HEK293 (cell line): ENCODE measurements around the gene TLCD2.
"Not testable (repeated sequence)": the region's sequence is repeated elsewhere in the genome, so short reads cannot be mapped to it uniquely, and the experiment has no call there.

Experiments
- CTCF ChIA-PET: fragments of 350-600 bp; formaldehyde crosslinking; extraction: SDS; loops from one replicate; lab custom pipeline; 2021; ENCODE audit warnings: antibody characterized with exemption; lab: Yijun Ruan, JAX
- POLR2A ChIA-PET: fragments of 300-600 bp; formaldehyde crosslinking; extraction: SDS; loops from one replicate; lab custom pipeline; 2020; ENCODE audit warnings: antibody characterized with exemption, inconsistent platforms; lab: Yijun Ruan, JAX
- H3K27ac ChIP-seq: fragments of 200-500 bp; sonication (Bioruptor generic); 2 replicates; pipeline ENCODE4 v1.5.1; 2014; ENCODE audit warnings: low read depth, low read length, control low read depth, inconsistent platforms; ENCODE audit errors: extremely low read depth
- H3K36me3 ChIP-seq, 2 experiments: fragments of 200-500 bp in 1 of 2; sonication (Bioruptor generic) in 1 of 2; 1 replicate in 1 of 2; 2 replicates in 1 of 2; pipeline ENCODE4 v1.5.1; 2014 to 2017; ENCODE audit warnings: inconsistent platforms in 2 of 2, low read length in 2 of 2; ENCODE audit not compliant: control insufficient read depth in 2 of 2, insufficient read depth in 1 of 2
- H3K4me1 ChIP-seq: fragments of 200-500 bp; sonication (Bioruptor generic); 2 replicates; pipeline ENCODE4 v1.5.1; 2014; ENCODE audit warnings: mild to moderate bottlenecking, low read length, inconsistent platforms; ENCODE audit not compliant: control insufficient read depth, insufficient read depth
- H3K4me3 ChIP-seq: 2 replicates; pipeline ENCODE4 v1.5.1; 2011; ENCODE audit warnings: low read depth, mild to moderate bottlenecking, control low read depth, low read length, moderate library complexity
- H3K9me3 ChIP-seq: fragments of 200-500 bp; sonication (Bioruptor generic); 2 replicates; pipeline ENCODE4 v1.5.1; 2014; ENCODE audit warnings: low read depth, low read length, inconsistent platforms; ENCODE audit not compliant: control insufficient read depth, insufficient read depth
- CTCF ChIP-seq: fragments of 450-650 bp; formaldehyde crosslinking; IDR thresholded peaks from 2 replicates; pipeline ENCODE4 v1.5.1; 2016; ENCODE audit warnings: missing biosample characterization, missing genetic modification characterization
- EGR2 ChIP-seq: fragments of 450-650 bp; formaldehyde crosslinking; IDR thresholded peaks from 2 replicates; pipeline ENCODE4 v1.5.1; 2016; ENCODE audit warnings: low read depth, missing biosample characterization, missing genetic modification characterization
- SALL2 ChIP-seq: fragments of 450-650 bp; formaldehyde crosslinking; IDR thresholded peaks from 2 replicates; pipeline ENCODE4 v1.5.0; 2017; ENCODE audit warnings: missing biosample characterization, mild to moderate bottlenecking, missing genetic modification characterization, borderline replicate concordance
- SCRT2 ChIP-seq: fragments of 450-650 bp; formaldehyde crosslinking; IDR thresholded peaks from 2 replicates; pipeline ENCODE4 v1.5.1; 2016; ENCODE audit warnings: missing biosample characterization, missing genetic modification characterization
- SP7 ChIP-seq: fragments of 450-650 bp; formaldehyde crosslinking; IDR thresholded peaks from 2 replicates; pipeline ENCODE4 v1.5.1; 2016; ENCODE audit warnings: missing biosample characterization, missing genetic modification characterization
- TSHZ1 ChIP-seq: fragments of 450-650 bp; formaldehyde crosslinking; IDR thresholded peaks from 2 replicates; pipeline ENCODE4 v1.5.1; 2016; ENCODE audit warnings: missing biosample characterization, missing genetic modification characterization, borderline replicate concordance
- YY2 ChIP-seq: fragments of 450-650 bp; formaldehyde crosslinking; IDR thresholded peaks from 2 replicates; pipeline ENCODE4 v1.5.1; 2016; ENCODE audit warnings: missing biosample characterization, missing genetic modification characterization
- ZBTB6 ChIP-seq: fragments of 450-650 bp; formaldehyde crosslinking; IDR thresholded peaks from 2 replicates; pipeline ENCODE4 v1.5.1; 2017; ENCODE audit warnings: missing biosample characterization, missing genetic modification characterization
- ZBTB7A ChIP-seq: fragments of 450-650 bp; formaldehyde crosslinking; IDR thresholded peaks from 2 replicates; pipeline ENCODE4 v1.5.1; 2016; ENCODE audit warnings: low read depth, missing biosample characterization, missing genetic modification characterization
- ZFHX2 ChIP-seq: fragments of 450-650 bp; formaldehyde crosslinking; conservative IDR thresholded peaks from 2 replicates; pipeline ENCODE4 v1.5.1; 2016; ENCODE audit warnings: missing biosample characterization, missing genetic modification characterization
- ZNF121 ChIP-seq: fragments of 450-650 bp; formaldehyde crosslinking; IDR thresholded peaks from 2 replicates; pipeline ENCODE4 v1.5.1; 2016; ENCODE audit warnings: missing biosample characterization, missing genetic modification characterization
- ZNF138 ChIP-seq: fragments of 450-650 bp; formaldehyde crosslinking; IDR thresholded peaks from 2 replicates; pipeline ENCODE4 v1.5.1; 2016; ENCODE audit warnings: missing biosample characterization, missing genetic modification characterization, borderline replicate concordance
- ZNF335 ChIP-seq: fragments of 450-650 bp; formaldehyde crosslinking; conservative IDR thresholded peaks from 2 replicates; pipeline ENCODE4 v1.5.1; 2016; ENCODE audit warnings: missing biosample characterization, missing genetic modification characterization
- ZNF394 ChIP-seq: fragments of 450-650 bp; formaldehyde crosslinking; IDR thresholded peaks from 2 replicates; pipeline ENCODE4 v1.5.1; 2016; ENCODE audit warnings: missing biosample characterization, missing genetic modification characterization, mild to moderate bottlenecking, moderate library complexity, borderline replicate concordance
- ZNF416 ChIP-seq: fragments of 450-650 bp; formaldehyde crosslinking; IDR thresholded peaks from 2 replicates; pipeline ENCODE4 v1.5.1; 2016; ENCODE audit warnings: missing biosample characterization, missing genetic modification characterization
- ZNF426 ChIP-seq: fragments of 450-650 bp; formaldehyde crosslinking; IDR thresholded peaks from 2 replicates; pipeline ENCODE4 v1.5.1; 2017; ENCODE audit warnings: missing biosample characterization, missing genetic modification characterization, mild to moderate bottlenecking, inconsistent platforms, moderate library complexity
- ZNF473 ChIP-seq: fragments of 450-650 bp; formaldehyde crosslinking; IDR thresholded peaks from 2 replicates; pipeline ENCODE4 v1.5.1; 2017; ENCODE audit warnings: missing biosample characterization, missing genetic modification characterization
- ZNF514 ChIP-seq: fragments of 450-650 bp; formaldehyde crosslinking; IDR thresholded peaks from 2 replicates; pipeline ENCODE4 v1.5.1; 2016; ENCODE audit warnings: missing biosample characterization, missing genetic modification characterization
- ZSCAN4 ChIP-seq: fragments of 450-650 bp; formaldehyde crosslinking; IDR thresholded peaks from 2 replicates; pipeline ENCODE4 v1.5.1; 2017; ENCODE audit warnings: missing biosample characterization, missing genetic modification characterization
- TF ChIP-seq, protein P1 (sequence below): fragments of 450-650 bp; formaldehyde crosslinking; IDR thresholded peaks from 2 replicates; pipeline ENCODE4 v1.5.1; 2016; ENCODE audit warnings: missing biosample characterization, missing genetic modification characterization

Gene TLCD2

GRCh38 chr17:1708791-1709346, 1.3 kb downstream of the TLCD2 start:
- CTCF ChIA-PET = interaction anchor here (0.5 to 1.4 kb wide), 2 partner anchors 60 to 75 kb away, joined by 3 to 4 read pairs; no protein-coding TSS in a partner anchor
- POLR2A ChIA-PET = not testable (repeated sequence)

DNA sequence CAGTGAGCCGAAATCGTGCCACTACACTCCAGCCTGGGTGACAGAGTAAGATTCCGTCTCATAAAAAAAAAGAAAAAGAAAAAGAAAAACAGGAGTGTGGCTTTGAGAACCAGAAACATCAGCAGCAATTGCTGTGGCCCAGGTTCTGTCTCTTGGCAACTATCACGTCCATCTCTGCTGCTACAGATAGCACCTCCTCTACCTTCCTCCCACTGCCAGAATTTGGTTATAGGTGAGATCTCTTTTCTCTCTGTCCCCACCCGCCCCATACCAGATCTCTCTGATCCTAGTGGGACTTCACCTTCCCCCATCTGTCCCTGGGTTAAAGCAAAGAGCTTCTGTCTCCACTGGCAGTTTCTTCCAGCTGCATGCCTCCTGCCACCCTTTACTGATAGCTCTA, 3.1 kb downstream of the TLCD2 start:
- Histone ChIP-seq H3K27ac (no peak overlapping the region), H3K4me3 (no peak overlapping the region), H3K9me3 (no peaks in the 10 kb centered on the region), H3K4me1 (peaks cover 3% of the 10 kb centered on the region; the same call in 1 of the 2 replicates), H3K36me3 (peaks cover 0 to 5% of the 10 kb centered on the region in 2 experiments; a peak in 1 of 3 replicates)
- ChIA-PET CTCF (interaction anchor here (0.6 kb wide), 1 partner anchor 14 kb away, joined by 3 read pairs; no protein-coding TSS in a partner anchor), POLR2A (interaction anchor here (0.6 to 1.9 kb wide), 2 partner anchors 9 to 16 kb away, joined by 7 to 9 read pairs; no protein-coding TSS in a partner anchor)
- TF ChIP-seq SALL2 (tag by site-specific recombination) = no peak
- TF ChIP-seq ZNF121 (tag by site-specific recombination) = no peak
- TF ChIP-seq ZNF394 (tag by site-specific recombination) = no peak
- no peak for TF ChIP-seq ZNF426 (tag by site-specific recombination)
- TF ChIP-seq ZSCAN4 (tag by site-specific recombination) = no peak
- TF ChIP-seq TSHZ1 (tag by site-specific recombination) = no peak

More at GRCh38 chr17:1708791-1709346, 1.3 kb downstream of the TLCD2 start:
- H3K4me1 ChIP-seq, H3K27ac ChIP-seq: not testable (repeated sequence)
- TF ChIP-seq ZFHX2 (tag by site-specific recombination) (peak; percentile 91), EGR2 (tag by site-specific recombination) (peak; percentile 91)
- TF ChIP-seq, protein P1, sequence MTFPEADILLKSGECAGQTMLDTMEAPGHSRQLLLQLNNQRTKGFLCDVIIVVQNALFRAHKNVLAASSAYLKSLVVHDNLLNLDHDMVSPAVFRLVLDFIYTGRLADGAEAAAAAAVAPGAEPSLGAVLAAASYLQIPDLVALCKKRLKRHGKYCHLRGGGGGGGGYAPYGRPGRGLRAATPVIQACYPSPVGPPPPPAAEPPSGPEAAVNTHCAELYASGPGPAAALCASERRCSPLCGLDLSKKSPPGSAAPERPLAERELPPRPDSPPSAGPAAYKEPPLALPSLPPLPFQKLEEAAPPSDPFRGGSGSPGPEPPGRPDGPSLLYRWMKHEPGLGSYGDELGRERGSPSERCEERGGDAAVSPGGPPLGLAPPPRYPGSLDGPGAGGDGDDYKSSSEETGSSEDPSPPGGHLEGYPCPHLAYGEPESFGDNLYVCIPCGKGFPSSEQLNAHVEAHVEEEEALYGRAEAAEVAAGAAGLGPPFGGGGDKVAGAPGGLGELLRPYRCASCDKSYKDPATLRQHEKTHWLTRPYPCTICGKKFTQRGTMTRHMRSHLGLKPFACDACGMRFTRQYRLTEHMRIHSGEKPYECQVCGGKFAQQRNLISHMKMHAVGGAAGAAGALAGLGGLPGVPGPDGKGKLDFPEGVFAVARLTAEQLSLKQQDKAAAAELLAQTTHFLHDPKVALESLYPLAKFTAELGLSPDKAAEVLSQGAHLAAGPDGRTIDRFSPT (tag by site-specific recombination) = peak; percentile 57; the same call in 1 of the 2 replicates
- TF ChIP-seq, all 188 proteins: peak for 3; not testable (repeated sequence) for 185
- H3K36me3 ChIP-seq = peaks cover 0 to 23% of the 10 kb centered on the region in 2 experiments; a peak in 1 of 3 replicates
- not testable (repeated sequence) for H3K4me3 ChIP-seq, H3K9me3 ChIP-seq

DNA sequence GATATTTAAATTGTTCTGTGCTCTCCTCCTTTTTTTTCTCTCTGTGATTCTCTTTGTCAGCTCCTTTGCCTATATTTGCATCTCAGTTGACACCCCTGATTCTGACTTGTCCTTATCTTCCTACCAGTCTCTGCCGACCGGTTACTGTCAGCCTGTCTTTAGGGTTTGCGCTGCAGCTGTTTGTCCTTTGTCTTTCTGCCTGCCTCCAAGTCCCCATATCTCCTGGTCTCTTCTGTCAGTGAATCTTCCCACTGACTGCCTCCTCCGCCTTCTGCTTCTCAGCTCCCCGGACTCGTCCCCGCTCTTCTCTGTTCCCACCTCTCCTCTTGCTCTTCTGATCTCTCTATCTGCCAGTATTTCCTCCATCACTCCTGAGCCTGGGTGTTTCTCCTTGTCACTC, 5.2 kb downstream of the TLCD2 start:
- Histone ChIP-seq H3K9me3 (no peaks in the 10 kb centered on the region), H3K27ac (no peak overlapping the region), H3K36me3 (no peaks in the 10 kb centered on the region), H3K4me1 (no peaks in the 10 kb centered on the region), H3K4me3 (no peak overlapping the region)
- POLR2A ChIA-PET = interaction anchor here (0.9 kb wide), 1 partner anchor 9 kb away, joined by 16 read pairs; no protein-coding TSS in a partner anchor
- CTCF ChIA-PET = interaction anchor here (1.5 kb wide), 1 partner anchor 8 kb away, joined by 5 read pairs; no protein-coding TSS in a partner anchor
- TF ChIP-seq ZNF138 (no peak), ZBTB7A (tag by site-specific recombination) (no peak), ZNF514 (tag by site-specific recombination) (no peak), CTCF (tag by site-specific recombination) (no peak), ZNF416 (tag by site-specific recombination) (no peak), YY2 (tag by site-specific recombination) (no peak), ZBTB6 (tag by site-specific recombination) (no peak), SP7 (tag by site-specific recombination) (no peak), ZNF473 (tag by site-specific recombination) (no peak), SCRT2 (tag by site-specific recombination) (no peak), ZNF335 (tag by site-specific recombination) (no peak)
